GM18870 (cell line): Measurements from ENCODE around the gene CAPN14.

Experiments
- ATAC-seq: cut with Tn5 transposase; IDR thresholded peaks from one replicate; pipeline ENCODE4 v1.9.1; 2021; ENCODE audit warnings: moderate library complexity; ENCODE audit not compliant: unreplicated experiment

CAPN14 gene

DNA sequence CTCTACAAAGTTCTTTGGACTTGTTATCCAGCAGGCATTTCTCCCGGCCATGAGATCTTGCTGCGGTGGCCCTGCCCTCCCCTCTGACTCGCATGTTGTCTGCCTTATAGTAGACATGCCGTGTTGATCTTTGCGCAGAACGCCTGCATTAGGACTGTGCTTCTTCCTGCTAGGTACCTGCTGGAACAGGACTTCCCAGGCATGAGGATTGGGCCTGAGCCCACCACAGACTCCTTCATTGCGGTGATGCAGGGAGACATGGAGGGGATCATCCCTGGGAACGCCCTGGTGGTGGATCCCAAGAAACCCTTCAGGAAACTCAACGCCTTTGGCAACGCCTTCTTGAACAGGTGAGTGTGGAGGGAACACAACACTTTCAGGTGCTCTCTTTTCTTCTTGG, 26.8 kb upstream of the CAPN14 start:
- no peak for ATAC-seq

DNA sequence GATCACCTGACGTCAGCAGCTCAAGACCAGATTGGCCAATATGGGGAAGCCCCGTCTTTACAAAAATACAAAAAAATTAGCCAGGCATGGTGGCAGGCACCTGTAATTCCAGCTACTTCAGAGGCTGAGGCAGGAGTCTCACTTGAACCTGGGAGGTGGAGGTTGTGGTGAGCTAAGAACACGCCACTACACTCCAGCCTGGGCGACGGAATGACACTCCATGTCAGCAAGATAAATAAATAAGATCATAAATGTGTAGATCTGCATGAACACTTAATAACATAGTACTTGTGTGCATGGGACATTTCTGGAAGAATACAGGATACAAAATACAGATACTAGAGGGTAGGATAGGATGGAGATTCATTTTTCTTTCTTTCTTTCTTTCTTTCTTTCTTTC, 25.7 kb upstream of the CAPN14 start:
- ATAC-seq: no peak

DNA sequence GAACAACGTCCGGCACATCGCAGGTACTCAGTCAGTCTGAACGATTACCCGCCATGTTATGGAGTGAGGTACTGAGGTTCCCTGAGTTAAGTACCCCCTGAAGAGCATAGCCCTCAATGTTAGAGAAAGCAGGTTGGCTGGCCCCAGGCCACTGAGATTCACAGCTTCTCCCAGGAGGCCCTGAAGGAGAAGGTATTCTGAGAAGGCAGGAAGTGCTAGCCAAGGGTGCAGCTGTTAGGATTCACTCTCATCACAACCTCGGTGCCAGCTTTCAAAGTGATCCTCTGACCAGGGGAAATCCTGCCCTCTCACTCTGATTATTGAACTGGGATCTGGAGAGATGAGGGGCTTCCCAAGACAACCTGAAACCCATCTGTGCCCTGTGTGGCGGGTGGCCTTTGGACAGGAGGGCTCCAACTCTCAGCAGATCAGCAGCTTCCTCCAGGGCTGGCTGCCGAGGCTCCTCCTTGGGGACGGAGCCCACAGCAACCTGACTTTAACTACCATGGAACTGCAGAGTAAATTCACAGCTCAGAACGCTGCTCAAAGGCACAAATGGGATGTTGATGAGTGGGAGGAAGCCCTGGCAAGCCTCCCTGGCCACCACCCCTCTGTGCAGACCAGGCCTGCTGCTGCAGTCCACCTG, 24.4 kb upstream of the CAPN14 start:
- ATAC-seq: no peak

DNA sequence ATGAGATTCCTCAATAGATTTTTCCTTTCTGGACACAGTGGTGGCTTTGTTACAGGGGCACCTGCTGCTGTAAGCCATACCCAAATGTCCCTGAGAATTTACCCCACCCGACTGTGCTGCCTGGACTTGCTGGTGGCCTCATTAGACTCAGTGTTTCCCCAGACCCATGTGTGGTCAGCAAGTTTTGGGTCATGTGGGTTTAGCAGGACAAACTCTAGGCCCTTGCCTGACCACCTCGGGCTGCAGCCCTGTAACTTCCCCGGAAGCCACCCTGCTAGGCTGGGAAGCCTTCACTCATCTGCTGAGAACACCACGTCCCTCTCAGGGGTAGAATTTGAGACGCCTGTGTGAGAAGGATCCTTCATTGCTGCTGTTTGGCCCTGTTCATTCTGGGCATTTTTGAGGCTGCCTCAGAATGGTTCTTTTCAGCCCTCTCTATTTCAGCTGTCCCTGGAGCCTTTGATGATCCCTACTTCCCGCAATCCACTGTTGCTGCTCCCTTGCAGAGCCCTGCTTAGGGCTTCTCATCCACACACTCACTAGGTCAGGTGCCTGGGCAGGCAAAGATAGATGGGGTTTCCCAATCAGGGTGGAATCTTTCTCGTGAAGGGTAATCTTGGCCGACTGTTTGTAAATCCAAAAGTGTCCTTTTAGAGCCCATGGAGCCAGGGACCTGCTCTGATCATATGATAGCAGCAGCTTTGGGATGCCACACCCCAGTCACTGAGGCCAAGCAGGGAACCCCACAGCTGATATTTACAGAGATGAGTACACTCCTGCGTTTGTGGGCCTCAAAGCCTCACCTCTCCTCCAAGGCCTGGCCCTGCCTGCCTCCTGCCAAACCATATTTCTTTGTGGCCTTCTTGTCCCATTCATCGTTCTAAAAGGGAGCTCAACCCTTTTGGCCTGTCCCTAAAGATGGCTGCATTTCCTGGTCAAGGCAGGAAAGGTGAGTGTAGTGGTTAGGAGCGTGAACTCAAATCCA, 23.4 kb upstream of the CAPN14 start:
- ATAC-seq: no peak

DNA sequence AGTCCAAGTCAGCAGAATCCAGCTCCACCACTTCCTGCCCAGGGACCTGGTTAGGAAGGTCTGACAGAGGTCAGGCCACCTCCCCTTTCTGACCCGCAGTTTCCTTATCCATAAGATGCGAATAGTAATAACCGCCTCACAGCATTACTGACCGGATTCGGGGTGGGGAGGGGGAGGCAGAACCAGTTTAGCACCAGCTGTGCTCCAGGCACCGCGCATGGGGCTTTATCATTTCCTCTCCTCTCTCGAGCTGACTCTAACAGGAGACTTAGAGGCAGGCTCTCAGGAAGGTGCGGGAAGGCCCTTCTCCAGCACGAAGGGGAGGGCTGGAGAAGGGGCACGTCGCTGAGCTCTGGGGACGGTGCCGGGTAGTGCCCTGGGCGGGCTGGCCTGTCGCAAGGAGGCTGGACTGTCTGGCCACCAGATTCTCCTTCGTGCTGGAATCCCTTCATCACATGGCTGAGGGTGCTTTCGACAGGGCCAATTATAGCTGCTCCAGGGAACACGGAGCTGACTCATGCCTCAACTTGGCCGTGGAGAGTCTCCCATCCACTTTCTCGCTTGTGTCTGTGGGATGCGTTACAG, 22.4 kb upstream of the CAPN14 start:
- no peak for ATAC-seq

DNA sequence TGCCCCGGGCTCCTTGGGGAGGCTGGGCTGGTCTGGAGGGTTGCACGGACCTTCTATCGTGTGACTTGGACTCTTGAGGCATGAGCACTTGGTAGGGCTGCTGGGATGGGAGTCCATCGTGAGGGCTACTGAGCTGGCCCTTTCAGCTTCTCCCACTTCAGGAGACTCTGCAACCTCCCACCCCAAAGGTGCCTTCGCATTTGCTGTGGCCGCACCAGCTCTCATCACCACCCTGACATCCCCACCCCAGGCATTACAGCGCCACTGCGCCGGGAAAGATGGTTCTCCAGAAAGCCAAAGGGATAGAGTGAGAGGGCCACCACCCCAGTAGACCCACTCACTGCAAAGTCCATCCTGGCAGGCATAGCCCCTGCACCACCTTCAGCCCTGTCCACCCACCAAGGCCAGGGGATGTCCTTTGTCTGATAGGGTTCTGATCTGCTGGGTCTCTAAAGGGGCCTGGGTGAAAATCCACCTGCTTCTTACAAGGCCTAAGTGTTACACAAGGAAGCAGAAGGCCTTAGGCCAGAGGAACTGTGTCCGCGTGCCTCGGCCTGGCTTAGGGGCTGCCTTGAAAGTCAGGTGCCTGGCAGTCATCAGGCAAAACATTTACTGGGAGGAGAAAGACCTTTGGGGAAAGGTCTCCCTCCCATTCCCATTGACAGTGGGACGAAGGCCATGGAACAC, 21.7 kb upstream of the CAPN14 start:
- ATAC-seq: no peak

DNA sequence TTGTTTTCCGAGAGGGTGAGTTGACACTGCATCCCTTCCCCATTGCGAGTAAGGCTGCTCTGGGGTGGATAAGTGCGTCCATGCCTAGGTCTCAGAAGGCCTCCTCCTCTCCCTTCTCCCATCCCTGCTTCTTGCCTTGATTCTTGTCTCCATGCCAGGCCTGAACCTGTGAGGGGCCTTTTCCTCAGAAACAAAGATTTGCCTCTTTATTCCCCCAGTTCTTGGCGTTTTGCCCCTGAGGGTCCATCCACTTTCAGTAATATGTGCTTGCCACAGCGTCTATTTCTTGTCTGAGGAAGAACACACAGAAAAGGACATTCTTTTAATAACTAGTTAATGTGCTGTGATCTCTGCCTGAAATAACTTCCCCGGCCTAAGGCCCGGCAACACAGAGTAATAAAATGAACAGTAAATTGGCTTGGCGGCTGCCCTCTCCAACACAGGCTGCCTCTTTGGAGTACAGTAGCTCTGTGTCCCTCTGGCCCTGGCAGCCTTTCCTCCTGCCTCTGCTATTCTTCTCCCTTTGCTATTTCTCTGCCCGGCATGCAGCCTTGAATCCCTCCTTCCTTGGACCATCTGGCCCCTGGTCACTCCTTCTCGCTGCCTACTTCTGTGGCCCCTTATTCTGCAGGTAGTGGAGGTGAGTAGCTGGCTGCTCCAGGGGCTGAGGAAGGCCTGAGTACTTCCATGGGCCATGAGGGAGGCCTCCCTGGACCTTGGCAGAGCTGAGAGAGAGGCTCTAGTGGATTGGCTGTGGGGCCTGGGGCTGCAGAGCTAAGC, 21.0 kb upstream of the CAPN14 start:
- no peak for ATAC-seq

DNA sequence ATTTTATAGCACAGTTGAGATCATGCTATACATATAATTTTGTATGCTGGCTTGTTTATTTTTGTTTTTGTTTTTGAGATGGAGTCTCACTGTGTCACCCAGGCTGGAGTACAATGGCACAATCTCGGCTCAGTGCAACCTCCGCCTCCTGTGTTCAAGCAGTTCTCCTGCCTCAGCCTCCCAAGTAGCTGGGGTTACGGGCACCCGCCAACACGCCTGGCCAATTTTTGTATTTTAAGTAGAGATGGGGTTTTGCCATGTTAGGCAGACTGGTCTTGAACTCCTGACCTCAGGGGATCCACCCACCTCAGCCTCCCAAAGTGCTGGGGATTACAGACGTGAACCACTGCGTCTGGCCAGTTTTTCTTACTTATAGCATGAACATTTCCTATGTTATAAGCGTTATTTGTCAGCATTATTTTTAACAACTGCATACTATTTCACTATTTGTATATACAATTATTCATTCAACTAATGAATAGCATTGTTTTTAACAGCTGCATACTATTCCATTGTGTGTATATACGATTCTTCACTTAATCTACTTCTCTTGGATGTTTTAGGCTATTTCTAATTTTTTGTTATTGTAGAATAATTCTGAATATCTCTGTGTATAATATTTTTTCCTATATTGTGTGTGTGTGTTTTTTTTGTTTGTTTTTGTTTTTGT, 20.2 kb upstream of the CAPN14 start:
- no peak for ATAC-seq

DNA sequence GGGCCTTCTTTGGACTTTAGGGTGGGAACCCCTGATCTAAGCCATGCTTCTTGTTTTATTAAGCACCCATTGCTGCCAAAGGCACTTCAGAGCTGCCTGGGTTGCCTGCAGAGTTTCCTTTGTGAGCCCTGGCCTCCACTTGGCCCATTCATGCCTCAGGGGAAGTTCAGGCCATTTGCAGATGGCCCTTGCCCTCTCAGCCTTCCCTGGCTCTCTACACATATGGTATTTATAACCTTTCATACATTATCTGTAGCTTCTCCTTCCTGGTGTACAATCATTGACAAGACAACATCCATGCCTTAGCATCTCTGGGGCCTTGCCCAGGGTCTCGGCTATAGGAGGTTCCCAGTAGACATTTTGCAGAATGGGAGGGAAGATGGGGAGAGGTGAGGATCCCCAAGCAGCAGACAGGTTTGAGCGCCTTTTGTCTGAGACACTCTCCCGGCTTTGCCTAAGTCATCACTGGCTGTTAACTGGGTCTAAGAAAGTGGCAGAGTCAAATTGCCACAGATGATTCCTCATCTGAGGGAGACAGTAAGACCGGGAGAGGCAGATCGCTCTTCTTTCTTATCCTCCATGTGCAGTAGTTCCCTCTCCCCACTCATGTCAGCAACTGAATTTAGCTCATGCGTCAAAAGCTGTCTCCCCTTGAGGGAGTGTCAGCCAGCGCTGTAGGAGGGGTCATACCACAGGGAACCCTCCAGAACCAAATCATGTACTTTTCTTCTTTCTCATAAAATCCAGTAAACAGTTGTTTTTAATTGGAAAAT, 19.3 kb upstream of the CAPN14 start:
- no peak for ATAC-seq

DNA sequence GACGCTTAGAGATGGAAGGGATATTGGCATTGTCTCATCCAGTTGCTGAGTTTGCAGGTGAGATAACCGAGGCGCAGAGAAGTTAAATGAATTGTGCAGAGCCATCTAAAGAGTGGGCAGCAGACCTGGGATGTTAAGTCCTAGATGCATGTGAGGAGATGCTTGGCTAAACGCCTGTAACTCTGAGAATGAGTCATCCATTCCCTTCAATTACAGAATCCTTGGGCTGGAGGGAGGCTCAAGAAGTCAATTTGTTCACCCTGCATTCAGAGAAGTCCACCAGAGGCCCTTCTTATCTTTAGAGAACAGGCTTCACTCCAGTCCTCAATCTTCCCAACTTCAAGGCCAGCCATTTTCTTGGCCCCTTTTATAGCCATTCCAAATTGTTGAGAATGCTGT, 18.2 kb upstream of the CAPN14 start:
- ATAC-seq: no peak

DNA sequence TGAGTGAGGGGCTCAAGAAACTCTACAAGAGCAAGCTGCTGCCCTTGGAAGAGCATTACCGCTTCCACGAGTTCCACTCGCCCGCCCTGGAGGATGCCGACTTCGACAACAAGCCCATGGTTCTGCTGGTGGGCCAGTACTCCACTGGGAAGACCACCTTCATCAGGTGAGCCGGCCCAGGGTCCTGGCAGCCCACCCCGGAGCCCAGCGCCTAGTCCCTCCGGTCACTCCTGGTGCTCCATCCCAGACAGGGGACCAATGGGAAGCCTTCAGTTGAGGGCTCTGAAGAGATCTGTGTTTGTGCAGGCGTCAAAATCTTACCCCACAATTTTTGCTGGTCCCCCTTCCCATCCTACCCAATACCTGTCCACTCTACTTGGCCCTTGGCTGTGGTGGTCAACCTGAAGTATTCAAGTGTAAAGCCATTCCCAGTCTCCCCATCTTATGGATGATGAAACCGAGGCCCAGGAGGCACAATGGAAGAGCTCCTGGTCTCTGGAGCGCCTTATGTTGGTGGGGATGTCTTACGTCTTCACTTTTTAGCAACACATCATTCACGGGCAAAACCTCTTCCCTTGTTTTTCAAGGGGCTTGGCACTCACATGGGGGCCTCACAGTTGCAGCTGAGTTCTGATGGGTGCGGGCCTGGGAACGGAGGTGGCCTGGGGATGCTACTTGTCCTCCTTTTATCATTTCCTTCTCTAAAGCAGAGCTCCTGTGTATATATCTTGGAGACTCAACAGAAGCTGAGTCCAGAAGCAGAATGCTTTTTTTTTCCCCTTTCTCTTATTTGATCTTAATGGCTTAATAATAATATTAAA, 17.6 kb upstream of the CAPN14 start:
- ATAC-seq: no peak

DNA sequence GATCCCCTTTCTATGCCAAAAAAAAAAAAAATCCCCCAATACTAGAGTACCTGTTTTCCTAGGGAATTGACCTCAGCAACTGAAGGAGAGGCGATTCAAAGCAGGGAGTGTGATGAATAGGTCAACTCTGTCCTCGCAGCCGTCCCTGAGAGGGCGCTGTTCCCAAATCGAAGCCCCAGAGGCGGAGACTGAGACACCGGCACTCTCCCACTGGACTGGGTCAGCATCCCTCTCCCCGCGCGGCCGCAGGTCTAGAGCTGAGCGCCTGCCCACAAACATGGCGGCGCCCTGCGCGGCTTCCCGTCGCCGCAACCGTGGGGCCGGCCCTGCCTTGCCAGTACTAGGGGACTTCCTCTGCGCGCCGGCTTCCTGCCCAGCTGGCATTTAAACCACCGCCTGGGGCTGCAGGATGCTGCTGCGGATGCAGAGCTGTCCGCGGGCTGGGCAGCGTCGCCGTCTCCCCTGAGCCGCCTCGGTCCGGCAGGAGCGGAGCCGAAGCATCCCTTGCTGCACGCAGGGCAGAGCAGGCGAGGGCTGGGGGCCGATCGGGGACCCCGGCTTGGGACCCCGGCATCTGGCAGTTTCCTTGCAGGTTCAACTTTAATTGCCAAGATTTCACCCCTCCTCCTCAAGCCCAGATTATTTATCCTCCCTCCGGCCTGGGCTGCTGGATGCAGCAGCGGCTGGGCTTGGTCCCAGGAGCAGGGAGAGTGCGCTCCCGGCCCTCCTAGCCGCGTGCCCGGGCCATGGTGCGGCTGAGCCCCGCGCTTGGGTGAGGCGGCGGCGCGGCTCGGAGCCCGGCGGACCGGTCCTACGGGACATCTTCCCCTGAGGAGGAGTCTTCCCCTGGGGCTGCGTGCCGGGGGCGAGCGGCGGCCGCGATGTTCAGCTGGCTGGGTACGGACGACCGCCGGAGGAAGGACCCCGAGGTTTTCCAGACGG, 16.7 kb upstream of the CAPN14 start, which contains the start of gene EHD3:
EHD3 (plus strand) TSS at position 412 of the 942 bp plus-strand sequence; CDS start at position 882, 470 bp downstream.
- ATAC-seq: no peak

DNA sequence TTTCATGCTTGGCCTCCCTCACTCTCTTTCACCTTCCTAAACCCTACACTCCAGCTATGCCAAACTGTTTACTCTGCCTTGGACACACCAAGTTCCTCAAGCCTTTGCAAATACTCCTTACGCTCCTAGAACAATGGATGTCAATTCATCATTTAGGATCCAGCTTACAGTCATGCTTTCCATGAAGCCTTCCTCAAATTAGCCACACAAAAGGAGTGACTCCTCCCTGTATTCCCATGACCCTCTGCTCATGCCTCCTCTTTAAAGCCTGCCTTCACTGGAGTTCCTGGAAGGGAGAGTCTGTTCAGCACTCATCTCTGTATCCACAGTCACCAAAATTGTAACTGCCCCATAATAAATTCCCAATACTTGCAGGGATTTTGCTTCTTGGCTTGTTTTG, 15.9 kb upstream of the CAPN14 start:
- no peak for ATAC-seq

DNA sequence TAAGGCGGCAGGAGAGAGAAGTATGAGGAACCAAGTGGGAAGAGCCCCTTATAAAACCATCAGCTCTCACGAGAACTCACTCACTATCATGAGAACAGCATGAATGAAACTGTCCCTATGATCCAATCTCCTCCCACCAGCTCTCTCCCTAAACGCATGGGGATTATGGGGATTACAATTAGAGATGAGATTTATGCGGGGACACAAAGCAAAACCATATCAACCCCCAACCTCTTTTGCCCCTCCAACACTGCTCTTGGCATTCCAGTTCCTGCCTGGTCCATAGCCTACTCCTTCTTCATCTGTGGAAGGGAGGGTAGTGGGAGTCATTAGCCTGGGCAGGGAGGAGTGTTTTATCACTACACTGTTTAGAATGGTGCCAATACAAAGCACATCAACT, 15.3 kb upstream of the CAPN14 start:
- no peak for ATAC-seq

DNA sequence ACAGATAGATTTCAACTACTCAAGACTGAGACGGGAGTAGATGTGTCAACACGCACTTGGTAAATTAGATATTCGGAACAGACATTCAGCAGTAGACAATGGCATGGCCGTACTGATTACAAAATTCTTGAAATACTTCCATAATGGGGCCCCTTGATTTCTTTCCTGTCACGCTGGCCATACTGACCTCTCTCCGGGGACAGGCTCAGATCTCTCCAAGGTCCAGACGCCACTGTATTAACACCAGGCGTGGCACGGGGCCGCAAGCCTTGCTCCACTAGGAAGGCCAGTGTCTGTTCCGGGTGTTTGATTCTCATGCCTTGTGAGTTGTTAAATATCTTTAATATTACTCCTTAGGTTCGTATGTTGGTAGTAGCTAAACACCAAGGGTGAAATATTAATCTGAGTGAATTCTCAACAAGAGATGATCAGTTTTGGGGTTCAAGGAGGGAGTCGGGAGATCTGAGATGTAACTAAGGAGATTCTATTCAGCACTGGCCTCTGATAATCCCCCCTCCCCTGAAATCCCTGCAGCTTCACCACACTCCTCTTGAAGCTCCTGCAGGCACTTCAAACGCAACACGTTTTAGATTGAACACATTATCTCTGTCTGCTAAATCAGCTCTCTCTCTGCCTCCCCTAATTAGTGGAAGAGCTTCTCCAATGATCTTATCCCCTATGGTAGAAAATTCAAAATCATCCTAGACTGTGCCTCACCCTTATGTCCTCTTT, 14.4 kb upstream of the CAPN14 start:
- no peak for ATAC-seq

DNA sequence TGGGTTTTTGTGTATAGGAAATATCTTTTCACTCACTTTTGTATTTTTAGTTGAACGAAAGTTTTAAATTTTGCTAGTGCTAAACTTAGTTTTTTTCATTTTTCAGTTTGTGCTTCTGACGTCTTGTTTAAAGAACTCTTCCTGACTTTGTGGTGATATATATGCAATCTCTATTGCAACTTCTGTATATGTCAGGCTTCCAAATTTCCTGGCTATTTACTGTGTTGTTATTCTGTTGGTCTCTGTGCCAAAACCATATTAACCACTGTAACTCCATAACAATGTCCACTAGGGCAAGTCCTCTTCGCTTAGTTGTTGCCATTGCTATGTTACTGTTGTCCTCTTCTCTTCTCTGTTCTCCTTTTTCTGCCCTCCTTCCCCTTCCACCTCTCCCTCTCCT, 13.4 kb upstream of the CAPN14 start:
- no peak for ATAC-seq

DNA sequence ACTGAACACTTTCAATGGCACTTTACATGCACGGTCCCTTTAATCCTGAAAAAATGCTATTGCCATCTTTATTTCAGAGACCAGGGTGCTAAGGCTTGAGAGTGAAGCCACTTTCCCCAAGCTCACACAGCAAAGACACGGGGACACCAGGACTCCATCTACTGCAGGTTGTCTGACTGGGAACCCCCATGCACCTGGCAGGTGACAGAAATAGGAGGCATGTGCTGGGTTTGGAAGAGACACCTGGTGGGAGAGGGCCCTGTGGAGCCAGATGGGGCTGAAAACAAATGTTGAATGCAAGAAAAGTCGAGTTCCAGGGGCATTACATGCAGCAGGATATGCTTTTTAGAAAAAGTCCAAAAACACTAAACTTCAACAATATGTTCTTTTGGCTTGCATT, 11.4 kb upstream of the CAPN14 start:
- ATAC-seq: no peak
